ENCODE measurements around the gene TNK1. TPM values are rescaled to one million over a fixed set of nuclear protein-coding genes. Genes with fewer than 3 reads are reported as not detected.
"Not testable (repeated sequence)": the region's sequence is repeated elsewhere in the genome, so short reads cannot be mapped to it uniquely, and the experiment has no call there.

TNK1 gene
- total and polyA plus RNA-seq, 2 donors (not counting 1 experiment from before 2014, with no cell fraction given) = 11.7 to 23.7 TPM

- Mint-ChIP-seq H3K27ac (no peak overlapping the region), H3K9me3 (ENCODE audit: insufficient read depth) (no peaks in the 10 kb centered on the region), H3K4me3 (no peak overlapping the region), H3K27me3 (peaks cover 3% of the 10 kb centered on the region), H3K4me1 (no peaks in the 10 kb centered on the region)
- no peak overlapping the region for H3K9ac ChIP-seq (ENCODE audit: low read length)
- ChIA-PET CTCF (interaction anchor here (0.9 kb wide), 1 partner anchor 12 kb away, joined by 3 read pairs; the partner anchor contains the start of gene TMEM95), POLR2A (no interaction called here)
- H3K4me2 ChIP-seq (replicated peaks; ENCODE audit: low read depth, low read length, poor library complexity, severe bottlenecking) = no peak overlapping the region
- TF ChIP-seq EZH2 (IDR thresholded peaks at IDR 0.05; ENCODE audit: borderline replicate concordance, insufficient read depth, low read depth, low read length, poor library complexity, severe bottlenecking) (no peak), CTCF (IDR thresholded peaks at IDR 0.05) (no peak)
- no peak overlapping the region for H2AFZ ChIP-seq (ENCODE audit: insufficient read depth, low read depth, low read length, poor library complexity, severe bottlenecking)
- no peaks in the 10 kb centered on the region for H4K20me1 ChIP-seq (ENCODE audit: control insufficient read depth, insufficient read depth, low read length, poor library complexity, severe bottlenecking)
- intact Hi-C loops (cut with micrococcal nuclease) = no loop called here
- H3K79me2 ChIP-seq (ENCODE audit: control insufficient read depth, insufficient read depth, low read length) = no peaks in the 10 kb centered on the region
- ATAC-seq (ENCODE audit: low read depth) (no peak), DNase-seq (no peak)
- H3K27me3 ChIP-seq (replicated peaks in 1 of 4; ENCODE audit: control extremely low read depth in 1 of 4, control insufficient read depth in 3 of 4, insufficient read depth in 4 of 4, low read length in 3 of 4) = peaks cover 0 to 5% (median 0%) of the 10 kb centered on the region in 4 experiments
- H3K4me3 ChIP-seq (ENCODE audit: control extremely low read depth in 1 of 5, extremely low read depth in 1 of 5, insufficient read depth in 1 of 5, low read depth in 2 of 5, low read length in 4 of 5) = no peak overlapping the region
- H3K36me3 ChIP-seq (replicated peaks in 1 of 2; ENCODE audit: control extremely low read depth in 1 of 2, control insufficient read depth in 1 of 2, extremely low read depth in 1 of 2, insufficient read depth in 2 of 2, low read length in 1 of 2) = no peaks in the 10 kb centered on the region
- H3K9me3 ChIP-seq (ENCODE audit: control extremely low read depth in 1 of 3, control insufficient read depth in 2 of 3, insufficient read depth in 1 of 3, low read length in 2 of 3) = no peaks in the 10 kb centered on the region
- H3K27ac ChIP-seq (ENCODE audit: low read length in 2 of 2) = no peak overlapping the region
- H3K4me1 ChIP-seq (ENCODE audit: control insufficient read depth in 2 of 2, insufficient read depth in 2 of 2, low read length in 2 of 2) = no peaks in the 10 kb centered on the region
- 89% methylated on average over 6 of the region's 8 CpGs for WGBS (ENCODE audit: insufficient coverage)
These were observed 13.8 kb upstream of the TNK1 start for GRCh38 chr17:7367083-7367482.

- intact Hi-C loops (cut with micrococcal nuclease) = no loop called here
- peaks cover 0 to 4% (median 0%) of the 10 kb centered on the region in 4 experiments for H3K27me3 ChIP-seq (replicated peaks in 1 of 4; ENCODE audit: control extremely low read depth in 1 of 4, control insufficient read depth in 3 of 4, insufficient read depth in 4 of 4, low read length in 3 of 4)
- H3K4me1 ChIP-seq (ENCODE audit: control insufficient read depth in 2 of 2, insufficient read depth in 2 of 2, low read length in 2 of 2) = no peaks in the 10 kb centered on the region
- no peak overlapping the region for H3K9ac ChIP-seq (ENCODE audit: low read length)
- ATAC-seq (ENCODE audit: low read depth) (no peak), DNase-seq (no peak)
- H3K4me3 ChIP-seq (ENCODE audit: control extremely low read depth in 1 of 5, extremely low read depth in 1 of 5, insufficient read depth in 1 of 5, low read depth in 2 of 5, low read length in 4 of 5) = no peak overlapping the region
- no peak overlapping the region for H3K4me2 ChIP-seq (replicated peaks; ENCODE audit: low read depth, low read length, poor library complexity, severe bottlenecking)
- WGBS (ENCODE audit: insufficient coverage) = 83% methylated on average over 1 of the region's 13 CpGs
- Mint-ChIP-seq H3K4me3 (no peak overlapping the region), H3K27ac (no peak overlapping the region), H3K9me3 (ENCODE audit: insufficient read depth) (no peaks in the 10 kb centered on the region), H3K4me1 (no peaks in the 10 kb centered on the region), H3K27me3 (peaks cover 3% of the 10 kb centered on the region)
- no peak for TF ChIP-seq CTCF (IDR thresholded peaks at IDR 0.05)
- no peak for TF ChIP-seq EZH2 (IDR thresholded peaks at IDR 0.05; ENCODE audit: borderline replicate concordance, insufficient read depth, low read depth, low read length, poor library complexity, severe bottlenecking)
- H3K36me3 ChIP-seq (replicated peaks in 1 of 2; ENCODE audit: control extremely low read depth in 1 of 2, control insufficient read depth in 1 of 2, extremely low read depth in 1 of 2, insufficient read depth in 2 of 2, low read length in 1 of 2) = no peaks in the 10 kb centered on the region
- POLR2A ChIA-PET = interaction anchor here (0.6 kb wide), 1 partner anchor 74 kb away, joined by 4 read pairs; no protein-coding TSS in a partner anchor
- H2AFZ ChIP-seq (ENCODE audit: insufficient read depth, low read depth, low read length, poor library complexity, severe bottlenecking) = no peak overlapping the region
- CTCF ChIA-PET = interaction anchor here (0.9 kb wide), 1 partner anchor 13 kb away, joined by 3 read pairs; the partner anchor contains the start of gene TMEM95
- no peaks in the 10 kb centered on the region for H3K9me3 ChIP-seq (ENCODE audit: control extremely low read depth in 1 of 3, control insufficient read depth in 2 of 3, insufficient read depth in 1 of 3, low read length in 2 of 3)
- no peaks in the 10 kb centered on the region for H4K20me1 ChIP-seq (ENCODE audit: control insufficient read depth, insufficient read depth, low read length, poor library complexity, severe bottlenecking)
- no peaks in the 10 kb centered on the region for H3K79me2 ChIP-seq (ENCODE audit: control insufficient read depth, insufficient read depth, low read length)
- H3K27ac ChIP-seq (ENCODE audit: low read length in 2 of 2) = no peak overlapping the region
These were observed 12.8 kb upstream of the TNK1 start for GRCh38 chr17:7367918-7368598.

GRCh38 chr17:7368599-7368994 lies 12.3 kb upstream of the TNK1 start:
- H3K4me1 Mint-ChIP-seq; H3K36me3 ChIP-seq (replicated peaks in 1 of 2; ENCODE audit: control extremely low read depth in 1 of 2, control insufficient read depth in 1 of 2, extremely low read depth in 1 of 2, insufficient read depth in 2 of 2, low read length in 1 of 2); intact Hi-C loops (cut with micrococcal nuclease); H4K20me1 ChIP-seq (ENCODE audit: control insufficient read depth, insufficient read depth, low read length, poor library complexity, severe bottlenecking); H3K9me3 ChIP-seq (ENCODE audit: control extremely low read depth in 1 of 3, control insufficient read depth in 2 of 3, insufficient read depth in 1 of 3, low read length in 2 of 3); H3K27me3 ChIP-seq (replicated peaks in 1 of 4; ENCODE audit: control extremely low read depth in 1 of 4, control insufficient read depth in 3 of 4, insufficient read depth in 4 of 4, low read length in 3 of 4); H2AFZ ChIP-seq (ENCODE audit: insufficient read depth, low read depth, low read length, poor library complexity, severe bottlenecking); DNase-seq; H3K4me3 ChIP-seq (ENCODE audit: control extremely low read depth in 1 of 5, extremely low read depth in 1 of 5, insufficient read depth in 1 of 5, low read depth in 2 of 5, low read length in 4 of 5); CTCF ChIA-PET; H3K9ac ChIP-seq (ENCODE audit: low read length); H3K4me3 Mint-ChIP-seq; H3K4me2 ChIP-seq (replicated peaks; ENCODE audit: low read depth, low read length, poor library complexity, severe bottlenecking); H3K27me3 Mint-ChIP-seq; POLR2A ChIA-PET; H3K27ac Mint-ChIP-seq; H3K9me3 Mint-ChIP-seq (ENCODE audit: insufficient read depth); ATAC-seq (ENCODE audit: low read depth); H3K4me1 ChIP-seq (ENCODE audit: control insufficient read depth in 2 of 2, insufficient read depth in 2 of 2, low read length in 2 of 2); H3K79me2 ChIP-seq (ENCODE audit: control insufficient read depth, insufficient read depth, low read length); H3K27ac ChIP-seq (ENCODE audit: low read length in 2 of 2): not testable (repeated sequence)
- 90% methylated on average over 5 of the region's 5 CpGs for whole genome bisulfite sequencing (ENCODE audit: insufficient coverage)

Data from B cell (primary cell).